ENCODE results near the gene CYP3A5. TPM values are rescaled to one million over a fixed set of nuclear protein-coding genes. Genes with fewer than 3 reads are reported as not detected.
"Not testable (repeated sequence)": the region's sequence is repeated elsewhere in the genome, so short reads cannot be mapped to it uniquely, and the experiment has no call there.

The CYP3A5 gene
- total RNA-seq, 1 donor from 2014 or later, result not detected

DNA sequence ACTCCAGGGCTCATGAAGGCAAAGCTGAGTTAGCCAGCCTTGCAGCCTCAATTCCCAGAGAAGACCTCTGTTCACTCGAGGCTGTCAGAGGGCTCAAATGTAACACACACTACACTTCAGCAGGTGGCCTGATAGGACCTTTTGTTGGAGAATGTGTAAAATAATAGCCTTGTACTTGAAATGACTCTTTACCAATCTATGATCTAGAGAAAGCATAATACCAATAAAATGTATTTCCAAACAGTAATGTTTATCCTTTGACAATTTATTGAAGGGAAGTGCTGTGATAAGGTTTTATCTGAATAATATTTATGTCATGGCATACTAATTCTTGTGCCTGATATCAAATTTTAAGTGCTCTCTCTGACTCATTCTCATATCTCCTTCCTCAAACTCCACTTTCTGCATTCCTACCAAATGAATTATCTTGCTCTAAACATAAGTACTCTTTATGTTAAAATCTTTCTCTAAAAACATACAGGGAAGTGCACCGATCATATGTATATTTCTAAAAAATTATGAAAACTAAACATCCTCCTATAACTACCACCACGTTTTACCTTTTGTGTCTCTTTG, 34.3 kb upstream of the CYP3A5 start:
- TF ChIP-seq, protein P1, sequence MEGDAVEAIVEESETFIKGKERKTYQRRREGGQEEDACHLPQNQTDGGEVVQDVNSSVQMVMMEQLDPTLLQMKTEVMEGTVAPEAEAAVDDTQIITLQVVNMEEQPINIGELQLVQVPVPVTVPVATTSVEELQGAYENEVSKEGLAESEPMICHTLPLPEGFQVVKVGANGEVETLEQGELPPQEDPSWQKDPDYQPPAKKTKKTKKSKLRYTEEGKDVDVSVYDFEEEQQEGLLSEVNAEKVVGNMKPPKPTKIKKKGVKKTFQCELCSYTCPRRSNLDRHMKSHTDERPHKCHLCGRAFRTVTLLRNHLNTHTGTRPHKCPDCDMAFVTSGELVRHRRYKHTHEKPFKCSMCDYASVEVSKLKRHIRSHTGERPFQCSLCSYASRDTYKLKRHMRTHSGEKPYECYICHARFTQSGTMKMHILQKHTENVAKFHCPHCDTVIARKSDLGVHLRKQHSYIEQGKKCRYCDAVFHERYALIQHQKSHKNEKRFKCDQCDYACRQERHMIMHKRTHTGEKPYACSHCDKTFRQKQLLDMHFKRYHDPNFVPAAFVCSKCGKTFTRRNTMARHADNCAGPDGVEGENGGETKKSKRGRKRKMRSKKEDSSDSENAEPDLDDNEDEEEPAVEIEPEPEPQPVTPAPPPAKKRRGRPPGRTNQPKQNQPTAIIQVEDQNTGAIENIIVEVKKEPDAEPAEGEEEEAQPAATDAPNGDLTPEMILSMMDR (IDR thresholded peaks at IDR 0.05; ENCODE audit: partially characterized antibody, unreplicated experiment), result no peak
- peaks cover 6% of the 10 kb centered on the region for H3K36me3 Mint-ChIP-seq (ENCODE audit: unreplicated experiment)
- H3K4me1 Mint-ChIP-seq (ENCODE audit: low read depth, unreplicated experiment), result no peaks in the 10 kb centered on the region
- H3K27me3 Mint-ChIP-seq (ENCODE audit: unreplicated experiment), result no peaks in the 10 kb centered on the region
- DNase-seq, result no peak
- H3K9me3 Mint-ChIP-seq (ENCODE audit: unreplicated experiment), result no peaks in the 10 kb centered on the region
- H3K27ac Mint-ChIP-seq (ENCODE audit: unreplicated experiment), result no peak overlapping the region
- H3K4me3 Mint-ChIP-seq (ENCODE audit: unreplicated experiment), result no peak overlapping the region

DNA sequence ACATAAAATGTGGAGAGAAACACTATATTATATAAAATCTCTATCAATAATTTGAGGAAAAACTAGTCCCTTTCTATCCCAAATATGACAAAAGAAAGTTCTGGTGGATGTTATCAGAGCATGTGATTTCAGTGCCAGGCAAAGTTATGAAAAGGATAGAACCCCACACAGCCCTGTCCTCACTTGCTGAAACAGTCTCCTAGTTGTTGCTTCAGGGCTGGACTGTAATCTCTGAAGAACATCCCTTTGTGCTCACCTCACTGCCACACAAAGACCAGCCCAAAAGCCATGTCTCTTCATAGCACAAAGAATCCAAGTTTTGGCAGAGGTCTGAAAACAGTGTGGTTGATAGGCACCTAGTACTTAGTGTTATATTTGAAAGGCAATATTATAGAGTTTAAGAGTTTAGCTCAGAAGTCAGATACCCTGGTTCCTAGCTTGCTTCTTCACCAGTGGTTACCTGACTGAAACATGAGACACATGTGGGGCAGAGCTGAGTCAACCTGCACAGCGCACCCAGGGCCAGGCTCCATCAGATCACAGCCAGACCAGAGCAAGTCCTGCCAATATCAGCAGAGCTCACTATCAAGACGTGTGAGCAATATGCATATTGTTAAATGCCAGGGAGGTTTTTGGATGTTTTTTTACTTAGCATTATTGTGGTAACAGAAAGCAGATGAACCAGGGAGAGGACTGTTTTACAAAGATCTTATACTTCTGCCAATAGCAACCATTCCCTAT, 30.2 kb upstream of the CYP3A5 start:
- H3K27ac Mint-ChIP-seq (ENCODE audit: unreplicated experiment), result no peak overlapping the region
- TF ChIP-seq, protein P1 (IDR thresholded peaks at IDR 0.05; ENCODE audit: partially characterized antibody, unreplicated experiment), result no peak
- H3K36me3 Mint-ChIP-seq (ENCODE audit: unreplicated experiment), result peaks cover 27% of the 10 kb centered on the region
- peaks cover 7% of the 10 kb centered on the region for H3K9me3 Mint-ChIP-seq (ENCODE audit: unreplicated experiment)
- no peaks in the 10 kb centered on the region for H3K4me1 Mint-ChIP-seq (ENCODE audit: low read depth, unreplicated experiment)
- H3K27me3 Mint-ChIP-seq (ENCODE audit: unreplicated experiment), result no peaks in the 10 kb centered on the region
- no peak for DNase-seq
- no peak overlapping the region for H3K4me3 Mint-ChIP-seq (ENCODE audit: unreplicated experiment)

DNA sequence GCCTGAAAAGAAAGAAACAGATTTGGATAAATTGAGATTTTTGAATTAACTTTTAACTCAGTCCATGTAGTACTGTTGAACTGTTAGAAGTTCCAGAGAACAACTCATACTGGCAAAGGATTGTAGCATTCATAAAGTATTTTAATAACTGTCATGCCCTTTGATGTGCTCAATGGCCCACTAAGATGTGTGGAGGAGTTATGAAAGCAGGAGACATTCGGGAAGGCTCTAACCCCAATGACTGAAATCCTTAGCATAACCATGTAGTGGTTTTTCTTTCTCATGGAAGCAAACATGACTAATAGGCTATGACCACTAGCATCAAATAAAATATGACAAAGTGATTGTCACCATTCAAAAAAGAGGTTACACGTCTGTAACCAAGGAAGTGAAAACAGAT, 29.5 kb upstream of the CYP3A5 start:
- Mint-ChIP-seq H3K4me3 (ENCODE audit: unreplicated experiment) (no peak overlapping the region), H3K4me1 (ENCODE audit: low read depth, unreplicated experiment) (no peaks in the 10 kb centered on the region), H3K27me3 (ENCODE audit: unreplicated experiment) (no peaks in the 10 kb centered on the region), H3K27ac (ENCODE audit: unreplicated experiment) (no peak overlapping the region), H3K9me3 (ENCODE audit: unreplicated experiment) (peaks cover 7% of the 10 kb centered on the region), H3K36me3 (ENCODE audit: unreplicated experiment) (peaks cover 21% of the 10 kb centered on the region)
- TF ChIP-seq, protein P1 (IDR thresholded peaks at IDR 0.05; ENCODE audit: partially characterized antibody, unreplicated experiment), result no peak
- DNase-seq, result no peak

DNA sequence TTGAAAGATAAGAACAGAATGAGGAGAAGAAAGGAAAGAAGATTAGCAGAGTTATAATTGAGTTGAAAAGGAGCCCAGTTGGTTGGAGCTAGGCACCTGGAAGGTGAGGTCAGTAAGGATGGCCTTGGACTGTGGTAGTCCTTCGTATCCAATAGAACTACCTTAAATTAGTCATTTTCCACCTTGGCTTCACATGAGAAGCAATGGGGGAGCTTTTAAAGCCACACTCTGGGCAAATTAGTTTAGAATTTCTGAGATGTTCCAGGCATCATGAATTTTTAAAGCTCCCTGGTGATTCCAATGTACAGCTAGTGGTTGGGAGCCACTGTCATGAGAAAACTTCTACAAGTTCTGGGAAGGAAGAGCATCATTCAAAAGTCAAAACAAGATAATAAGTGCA, 27.3 kb upstream of the CYP3A5 start:
- H3K9me3 Mint-ChIP-seq (ENCODE audit: unreplicated experiment), result peaks cover 7% of the 10 kb centered on the region
- no peak overlapping the region for H3K27ac Mint-ChIP-seq (ENCODE audit: unreplicated experiment)
- DNase-seq, result no peak
- H3K4me3 Mint-ChIP-seq (ENCODE audit: unreplicated experiment), result no peak overlapping the region
- H3K4me1 Mint-ChIP-seq (ENCODE audit: low read depth, unreplicated experiment), result no peaks in the 10 kb centered on the region
- TF ChIP-seq, protein P1 (IDR thresholded peaks at IDR 0.05; ENCODE audit: partially characterized antibody, unreplicated experiment), result no peak
- peaks cover 21% of the 10 kb centered on the region for H3K36me3 Mint-ChIP-seq (ENCODE audit: unreplicated experiment)
- no peaks in the 10 kb centered on the region for H3K27me3 Mint-ChIP-seq (ENCODE audit: unreplicated experiment)

DNA sequence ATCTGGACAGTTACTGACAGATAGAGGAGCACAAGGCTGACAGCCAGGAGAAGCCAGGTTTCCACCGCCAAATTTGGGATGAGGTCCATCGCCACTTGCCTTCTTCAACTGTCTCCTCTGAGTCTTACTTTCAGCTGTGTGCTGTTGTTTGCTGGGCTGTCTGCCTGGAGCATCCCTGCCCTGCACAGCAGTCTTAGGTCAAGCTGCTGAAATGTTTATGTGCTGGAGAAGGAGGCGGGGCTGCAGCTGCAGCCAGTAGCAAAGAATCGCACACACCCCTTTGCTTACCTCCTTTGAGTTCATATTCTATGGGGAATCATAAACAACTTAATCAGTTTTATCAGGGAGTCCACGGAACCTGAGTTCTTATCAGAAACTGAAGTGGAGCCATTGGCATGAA, 20.1 kb upstream of the CYP3A5 start:
- Mint-ChIP-seq H3K4me1 (ENCODE audit: low read depth, unreplicated experiment) (no peaks in the 10 kb centered on the region), H3K4me3 (ENCODE audit: unreplicated experiment) (no peak overlapping the region), H3K27me3 (ENCODE audit: unreplicated experiment) (no peaks in the 10 kb centered on the region), H3K27ac (ENCODE audit: unreplicated experiment) (no peak overlapping the region), H3K36me3 (ENCODE audit: unreplicated experiment) (no peaks in the 10 kb centered on the region), H3K9me3 (ENCODE audit: unreplicated experiment) (no peaks in the 10 kb centered on the region)
- TF ChIP-seq, protein P1 (IDR thresholded peaks at IDR 0.05; ENCODE audit: partially characterized antibody, unreplicated experiment), result no peak
- no peak for DNase-seq

DNA sequence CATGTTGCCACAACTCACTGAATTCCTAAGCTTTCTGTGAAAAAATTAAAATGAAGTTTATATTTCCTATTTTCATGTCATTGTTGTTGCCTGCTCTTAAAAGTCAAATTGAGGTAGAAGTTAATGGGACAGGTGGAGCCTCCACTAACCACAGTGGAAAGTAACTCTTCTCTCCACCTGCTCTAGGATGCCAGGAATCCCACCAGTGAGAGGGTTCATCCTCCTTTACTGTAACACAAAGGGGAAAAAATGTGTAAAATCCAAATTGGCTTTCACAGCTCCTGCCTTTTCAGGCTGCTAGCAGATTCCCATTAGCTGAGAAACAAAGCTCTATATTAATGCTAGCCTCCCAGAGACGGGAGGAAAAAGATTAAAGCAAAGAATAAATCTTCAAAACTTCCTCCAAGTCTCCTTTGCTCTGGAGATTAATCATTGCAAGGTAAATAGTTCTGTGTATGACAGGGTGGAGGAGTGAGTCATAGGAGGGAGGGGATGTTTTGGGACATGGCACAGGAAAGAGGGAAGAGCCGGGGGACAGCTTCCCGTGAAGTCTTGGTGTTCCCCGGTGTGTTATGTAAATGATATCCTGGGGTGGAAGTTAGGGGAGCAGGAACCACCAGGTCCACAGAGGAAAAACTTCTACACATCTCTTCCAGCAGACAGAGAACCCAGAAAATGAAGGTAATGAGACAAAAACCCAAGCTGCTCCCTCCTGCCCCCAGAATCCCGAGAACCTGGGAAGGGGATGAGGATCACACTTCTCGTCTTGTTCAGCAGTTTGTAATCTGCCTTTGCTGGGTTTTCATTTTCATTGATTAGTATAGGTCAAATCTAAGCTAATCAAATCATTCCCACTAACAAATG, 19.3 kb upstream of the CYP3A5 start:
- H3K4me1 Mint-ChIP-seq (ENCODE audit: low read depth, unreplicated experiment), result not testable (repeated sequence)

More for the DNA sequence above, 19.3 kb upstream of the CYP3A5 start:
- not testable (repeated sequence) for DNase-seq; H3K4me3 Mint-ChIP-seq (ENCODE audit: unreplicated experiment); H3K9me3 Mint-ChIP-seq (ENCODE audit: unreplicated experiment); H3K36me3 Mint-ChIP-seq (ENCODE audit: unreplicated experiment); H3K27ac Mint-ChIP-seq (ENCODE audit: unreplicated experiment); H3K27me3 Mint-ChIP-seq (ENCODE audit: unreplicated experiment)

Data from glutamatergic neuron (in vitro differentiated cells).